OCI-LY7 (cell line): Measurements from ENCODE around the gene ZNF593.

Source experiments
- EZH2phosphoT487 ChIP-seq: fragments of 200-600 bp; sonication (generic); IDR thresholded peaks from 2 replicates; pipeline ENCODE4 v1.6.1; 2018; ENCODE audit warnings: low read depth, borderline replicate concordance, mild to moderate bottlenecking, mixed run types, antibody characterized with exemption, low read length, moderate library complexity, mixed read lengths
- TF ChIP-seq, protein P1 (sequence below): fragments of 200-600 bp; sonication (generic); conservative IDR thresholded peaks from 2 replicates; pipeline ENCODE4 v1.5.1; 2014; ENCODE audit warnings: mild to moderate bottlenecking, antibody characterized with exemption, low read length, moderate library complexity, mixed read lengths

DNA sequence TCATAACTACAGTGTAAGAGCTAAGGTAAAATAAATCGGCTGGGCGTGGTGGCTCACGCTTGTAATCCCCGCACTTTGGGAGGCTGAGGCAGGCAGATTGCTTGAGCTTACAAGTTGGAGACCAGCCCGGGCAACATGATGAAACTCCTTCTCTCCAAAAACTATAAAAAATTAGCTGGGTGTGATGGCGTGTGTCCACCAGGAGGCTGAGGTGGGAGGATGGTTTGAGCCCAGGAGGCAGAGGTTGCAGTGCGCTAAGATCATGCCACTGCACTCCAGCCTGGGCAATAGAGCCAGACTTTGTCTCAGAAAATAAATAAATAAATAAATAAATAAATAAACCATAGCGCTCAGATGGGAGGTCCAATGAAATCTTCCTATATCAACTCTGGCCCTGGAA lies 27.5 kb upstream of the ZNF593 start:
- TF ChIP-seq EZH2phosphoT487 = no peak
- TF ChIP-seq, protein P1, sequence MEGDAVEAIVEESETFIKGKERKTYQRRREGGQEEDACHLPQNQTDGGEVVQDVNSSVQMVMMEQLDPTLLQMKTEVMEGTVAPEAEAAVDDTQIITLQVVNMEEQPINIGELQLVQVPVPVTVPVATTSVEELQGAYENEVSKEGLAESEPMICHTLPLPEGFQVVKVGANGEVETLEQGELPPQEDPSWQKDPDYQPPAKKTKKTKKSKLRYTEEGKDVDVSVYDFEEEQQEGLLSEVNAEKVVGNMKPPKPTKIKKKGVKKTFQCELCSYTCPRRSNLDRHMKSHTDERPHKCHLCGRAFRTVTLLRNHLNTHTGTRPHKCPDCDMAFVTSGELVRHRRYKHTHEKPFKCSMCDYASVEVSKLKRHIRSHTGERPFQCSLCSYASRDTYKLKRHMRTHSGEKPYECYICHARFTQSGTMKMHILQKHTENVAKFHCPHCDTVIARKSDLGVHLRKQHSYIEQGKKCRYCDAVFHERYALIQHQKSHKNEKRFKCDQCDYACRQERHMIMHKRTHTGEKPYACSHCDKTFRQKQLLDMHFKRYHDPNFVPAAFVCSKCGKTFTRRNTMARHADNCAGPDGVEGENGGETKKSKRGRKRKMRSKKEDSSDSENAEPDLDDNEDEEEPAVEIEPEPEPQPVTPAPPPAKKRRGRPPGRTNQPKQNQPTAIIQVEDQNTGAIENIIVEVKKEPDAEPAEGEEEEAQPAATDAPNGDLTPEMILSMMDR = no peak
